HG03064 (cell line): ENCODE data around the gene PKIG.
"Not testable (repeated sequence)": the region's sequence is repeated elsewhere in the genome, so short reads cannot be mapped to it uniquely, and the experiment has no call there.

Source experiments
- ATAC-seq: cut with Tn5 transposase; IDR thresholded peaks from one replicate; pipeline ENCODE4 v1.9.1; 2021; ENCODE audit warnings: low read depth; ENCODE audit not compliant: unreplicated experiment

PKIG gene

DNA sequence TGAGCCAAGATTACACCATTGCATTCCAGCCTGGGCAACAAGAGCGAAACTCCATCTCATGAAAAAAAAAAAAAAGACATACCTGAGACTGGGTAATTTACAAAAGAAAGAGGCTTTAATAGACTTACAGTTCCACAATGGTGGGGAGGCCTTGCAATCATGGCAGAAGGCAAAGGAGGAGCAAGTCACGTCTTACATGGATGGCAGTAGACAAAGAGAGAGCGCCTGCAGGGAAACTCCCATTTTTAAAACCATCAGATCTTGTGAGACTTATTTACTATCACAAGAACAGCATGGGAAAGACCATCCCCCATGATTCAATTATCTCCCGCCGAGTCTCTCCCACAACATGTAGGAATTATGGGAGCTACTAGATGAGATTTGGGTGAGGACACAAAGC, 71.8 kb downstream of the PKIG start:
- ATAC-seq = not testable (repeated sequence)

DNA sequence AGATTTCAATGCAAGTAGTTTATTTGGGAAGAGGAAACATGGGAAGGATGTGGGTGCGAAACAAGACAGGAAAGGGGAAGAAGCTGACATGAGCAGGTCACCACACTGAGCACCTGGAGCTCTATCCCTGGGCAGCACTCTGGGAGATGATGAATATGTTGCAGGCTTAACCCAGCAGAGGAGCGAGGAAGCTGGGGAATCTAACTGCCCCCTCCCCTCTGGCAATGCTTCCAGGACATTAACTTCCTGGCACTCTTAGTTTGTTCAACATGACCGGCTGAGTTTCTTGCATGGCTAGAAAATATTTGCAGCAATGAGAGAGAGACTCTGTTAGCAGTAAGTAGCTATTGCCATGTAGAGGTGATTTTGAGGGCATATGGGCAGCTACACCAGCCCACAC, 74.1 kb downstream of the PKIG start:
- no peak for ATAC-seq

DNA sequence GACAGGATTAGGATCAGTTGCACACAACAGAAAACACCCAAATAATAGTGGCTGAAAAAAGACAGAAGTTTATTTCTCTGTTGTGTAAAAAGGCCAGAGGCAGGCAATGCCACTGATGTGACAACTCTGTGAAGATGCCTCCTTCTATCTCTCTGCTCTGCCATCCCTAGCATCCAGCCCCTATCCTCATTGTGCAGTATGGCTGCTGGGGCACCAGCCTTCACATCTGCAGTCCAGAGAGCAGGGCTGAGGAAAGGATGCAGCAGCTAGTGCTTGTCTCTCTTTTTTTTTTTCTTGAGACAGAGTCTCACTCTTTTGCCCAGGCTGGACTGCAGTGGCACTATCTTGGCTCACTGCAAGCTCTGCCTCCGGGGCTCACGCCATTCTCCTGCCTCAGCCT, 75.5 kb downstream of the PKIG start:
- ATAC-seq = no peak

DNA sequence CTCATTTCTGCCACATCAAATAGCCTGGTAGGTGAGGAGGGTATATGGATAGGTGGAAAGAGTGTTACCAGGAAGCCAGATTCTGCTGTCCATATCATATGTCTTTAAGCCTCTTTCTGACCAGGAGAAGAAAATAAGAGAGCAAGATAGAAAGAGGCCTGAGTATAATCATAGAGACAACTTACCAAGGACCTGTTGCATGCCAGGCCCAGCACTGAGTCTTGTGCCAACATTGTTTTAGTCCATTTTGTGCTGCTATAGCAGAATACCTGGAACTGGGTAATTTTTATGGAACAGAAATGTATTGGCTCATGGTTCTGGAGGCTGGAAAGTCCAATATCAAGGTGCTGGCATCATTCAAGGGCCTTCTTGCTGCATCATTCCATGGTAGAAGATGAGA, 76.4 kb downstream of the PKIG start:
- no peak for ATAC-seq

DNA sequence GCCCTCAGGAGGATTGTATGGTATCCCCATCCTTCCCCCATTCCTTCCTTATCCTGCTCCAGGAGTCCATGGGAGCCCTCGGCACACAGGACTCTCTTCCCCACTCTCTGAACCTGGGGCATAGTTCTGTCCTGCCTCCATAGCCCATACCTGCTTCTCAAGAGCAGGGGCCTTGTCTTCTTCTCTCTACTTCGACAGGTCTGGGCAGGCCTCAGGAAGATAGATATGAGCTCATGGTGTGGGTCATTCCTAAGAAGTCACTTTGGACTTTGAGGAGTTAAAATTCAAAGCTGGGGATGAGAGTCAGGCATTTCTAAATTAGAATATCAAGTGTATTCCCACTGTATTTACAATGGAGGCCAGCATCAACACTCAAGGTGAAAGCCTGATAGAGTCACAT, 77.6 kb downstream of the PKIG start:
- ATAC-seq = no peak

DNA sequence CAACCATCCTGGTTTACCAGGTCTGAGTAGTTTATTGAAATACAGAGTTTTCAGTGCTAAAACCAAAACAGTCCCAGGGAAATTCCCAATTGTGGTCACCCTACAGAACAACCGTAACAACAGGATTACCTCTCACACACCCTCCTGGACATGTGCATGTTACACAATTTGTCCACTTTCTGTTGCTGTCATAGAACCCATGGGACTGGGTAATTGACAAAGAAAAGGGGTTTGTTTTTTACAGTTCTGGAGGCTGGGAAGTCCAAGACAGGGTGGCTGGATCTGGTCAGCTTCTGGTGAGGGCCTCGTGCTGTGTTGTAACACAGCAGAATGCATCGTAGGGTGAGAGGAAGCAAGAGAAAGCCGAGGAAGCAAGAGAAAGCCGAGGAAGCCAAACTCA, 78.2 kb downstream of the PKIG start:
- no peak for ATAC-seq

DNA sequence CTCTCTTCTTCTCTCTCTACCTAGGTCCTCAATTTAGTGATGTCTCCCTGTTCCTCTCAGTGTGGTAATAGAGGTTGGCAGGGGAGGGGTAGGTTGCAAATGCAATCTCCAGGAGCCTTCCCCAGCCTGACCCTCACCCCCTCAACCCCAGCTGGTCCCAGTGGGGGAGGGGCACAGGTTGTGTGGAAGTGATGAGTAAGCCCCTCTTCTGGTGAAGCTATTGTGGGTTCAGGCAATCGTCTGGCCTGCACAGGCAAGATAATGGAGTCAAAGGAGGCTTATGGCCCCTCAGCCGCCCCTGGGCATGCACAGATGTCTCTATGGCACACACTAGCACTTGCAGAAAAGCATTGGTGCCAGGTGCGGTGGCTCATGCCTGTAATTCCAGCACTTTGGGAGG, 79.9 kb downstream of the PKIG start:
- no peak for ATAC-seq

DNA sequence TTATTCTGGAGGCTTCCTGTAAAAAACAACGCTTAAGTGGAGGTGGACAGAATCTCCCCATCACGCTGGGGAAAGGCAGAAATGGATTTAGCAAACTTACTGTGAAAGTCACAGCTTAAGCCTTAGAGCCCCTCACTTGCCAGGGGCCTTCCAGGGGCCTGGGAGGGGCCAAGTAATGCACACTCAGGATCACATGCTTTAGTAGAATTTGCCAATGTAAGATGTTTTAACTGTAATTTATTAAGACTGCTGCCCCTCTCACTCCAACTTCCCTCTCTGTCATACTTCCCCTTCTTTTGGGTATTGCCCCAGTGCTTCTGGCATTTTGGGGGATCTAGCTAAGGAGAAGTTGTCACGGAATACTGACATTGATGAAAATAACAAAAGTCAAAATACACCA, 81.8 kb downstream of the PKIG start:
- no peak for ATAC-seq

DNA sequence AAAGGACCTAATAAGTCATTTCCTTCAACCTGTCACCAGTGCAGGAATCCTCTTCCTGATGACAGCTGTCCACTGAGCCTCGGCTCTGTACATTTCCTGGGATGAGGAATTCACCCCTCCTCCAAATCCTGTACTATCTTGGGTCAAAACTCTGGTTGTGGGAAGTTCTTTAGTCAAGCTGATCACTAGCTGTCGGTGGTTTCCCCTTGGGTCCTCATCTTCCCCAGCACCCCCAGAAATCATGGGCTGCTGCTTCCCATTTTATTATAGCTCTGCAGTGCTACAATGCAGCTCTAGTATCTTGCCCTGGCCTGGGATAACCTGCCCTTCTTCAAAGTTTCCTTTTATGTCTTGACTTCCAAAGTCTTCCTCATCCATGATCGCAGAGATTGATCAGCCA, 83.7 kb downstream of the PKIG start:
- no peak for ATAC-seq
